GM19035 (cell line): ENCODE data around the gene ST7.

Experiments used
- ATAC-seq: cut with Tn5 transposase; IDR thresholded peaks from one replicate; pipeline ENCODE4 v1.9.1; 2021; ENCODE audit not compliant: unreplicated experiment

Gene ST7

GRCh38 chr7:117186218-117187010, 233.1 kb downstream of the ST7 start:
- no peak for ATAC-seq

GRCh38 chr7:117188376-117188775, 235.1 kb downstream of the ST7 start:
- ATAC-seq, result no peak

- ATAC-seq, result no peak
Measured at GRCh38 chr7:117188949-117189592, 235.8 kb downstream of the ST7 start.

- ATAC-seq, result no peak
Measured at GRCh38 chr7:117190104-117190503, 236.8 kb downstream of the ST7 start.

- no peak for ATAC-seq
Measured at GRCh38 chr7:117190746-117191435, 237.6 kb downstream of the ST7 start.

- ATAC-seq, result no peak
Measured at GRCh38 chr7:117192108-117192507, 238.8 kb downstream of the ST7 start.

GRCh38 chr7:117193564-117193963, 240.3 kb downstream of the ST7 start:
- no peak for ATAC-seq

GRCh38 chr7:117194445-117194844, 241.1 kb downstream of the ST7 start:
- ATAC-seq, result no peak

GRCh38 chr7:117195361-117196029, 242.2 kb downstream of the ST7 start:
- ATAC-seq, result no peak

- no peak for ATAC-seq
Measured at GRCh38 chr7:117200132-117200531, 246.8 kb downstream of the ST7 start.

- ATAC-seq, result no peak
Measured at GRCh38 chr7:117200786-117201458, 247.6 kb downstream of the ST7 start.

GRCh38 chr7:117202511-117202910, 249.2 kb downstream of the ST7 start:
- ATAC-seq, result no peak

GRCh38 chr7:117203205-117203604, 249.9 kb downstream of the ST7 start:
- no peak for ATAC-seq

- ATAC-seq, result no peak
Measured at GRCh38 chr7:117205873-117206272, 252.6 kb downstream of the ST7 start.

- ATAC-seq, result no peak
Measured at GRCh38 chr7:117208257-117208656, 255.0 kb downstream of the ST7 start.

- ATAC-seq, result no peak
Measured at GRCh38 chr7:117210397-117210796, 257.1 kb downstream of the ST7 start.

GRCh38 chr7:117210908-117211307, 257.6 kb downstream of the ST7 start:
- no peak for ATAC-seq

- ATAC-seq, result no peak
Measured at GRCh38 chr7:117211614-117212013, 258.3 kb downstream of the ST7 start.

GRCh38 chr7:117212969-117213877, 259.9 kb downstream of the ST7 start:
- ATAC-seq, result peak; percentile 76

- ATAC-seq, result no peak
Measured at GRCh38 chr7:117216010-117216409, 262.7 kb downstream of the ST7 start.
